ENCODE results near the gene RRAD.

Gene RRAD

GRCh38 chr16:66914541-66914940 lies 10.8 kb downstream of the RRAD start:
- no peak for DNase-seq

- DNase-seq = no peak
Observed at GRCh38 chr16:66913711-66914110, 11.6 kb downstream of the RRAD start.

- DNase-seq = no peak
Observed at GRCh38 chr16:66913081-66913480, 12.3 kb downstream of the RRAD start.

- DNase-seq = no peak
Observed at GRCh38 chr16:66911801-66912200, 13.5 kb downstream of the RRAD start.

- DNase-seq = no peak
Observed at GRCh38 chr16:66911112-66911511, 14.2 kb downstream of the RRAD start.

- DNase-seq = no peak
Observed at GRCh38 chr16:66910175-66910940, 15.0 kb downstream of the RRAD start.

- no peak for DNase-seq
Observed at GRCh38 chr16:66908762-66909559, 16.4 kb downstream of the RRAD start.

- DNase-seq = no peak
Observed at GRCh38 chr16:66908116-66908515, 17.2 kb downstream of the RRAD start.

GRCh38 chr16:66906916-66907836 lies 18.2 kb downstream of the RRAD start:
- DNase-seq = no peak

- no peak for DNase-seq
Observed at GRCh38 chr16:66905633-66906539, 19.4 kb downstream of the RRAD start.

- no peak for DNase-seq
Observed at GRCh38 chr16:66904846-66905632, 20.3 kb downstream of the RRAD start.

- no peak for DNase-seq
Observed at GRCh38 chr16:66904428-66904845, 20.9 kb downstream of the RRAD start.

GRCh38 chr16:66903544-66904427 lies 21.5 kb downstream of the RRAD start:
- DNase-seq = no peak

GRCh38 chr16:66902648-66903543 lies 22.4 kb downstream of the RRAD start:
- no peak for DNase-seq

- no peak for DNase-seq
Observed at GRCh38 chr16:66901626-66902025, 23.7 kb downstream of the RRAD start.

GRCh38 chr16:66900721-66901441 lies 24.5 kb downstream of the RRAD start:
- DNase-seq = no peak

GRCh38 chr16:66899945-66900710 lies 25.2 kb downstream of the RRAD start:
- DNase-seq = no peak
